Measurements from ENCODE around the gene SERPINI1.

Gene SERPINI1

GRCh38 chr3:167851171-167851570 is 115.7 kb downstream of the SERPINI1 start:
- DNase-seq (ENCODE audit: low read depth, low spot score) = no peak

DNA sequence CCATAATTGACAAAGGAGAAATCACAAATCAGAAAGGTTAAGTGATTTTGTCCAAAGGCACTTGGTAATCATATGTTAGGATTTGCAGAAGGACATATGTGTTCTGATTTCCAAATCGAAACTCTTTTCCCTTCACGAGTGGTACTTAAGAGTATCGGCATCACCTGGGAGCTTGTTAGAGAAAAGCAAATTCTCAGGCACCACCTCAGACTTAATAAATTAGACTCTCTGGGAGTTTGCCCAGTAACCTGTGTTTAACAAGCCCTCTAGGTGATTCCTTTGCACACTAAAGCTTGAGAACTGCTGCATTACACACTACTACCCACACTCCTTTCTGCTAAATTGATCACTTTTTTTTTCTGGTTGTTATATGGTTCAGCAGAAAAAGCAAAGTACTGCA is 116.2 kb downstream of the SERPINI1 start:
- no peak for DNase-seq (ENCODE audit: low read depth, low spot score)

DNA sequence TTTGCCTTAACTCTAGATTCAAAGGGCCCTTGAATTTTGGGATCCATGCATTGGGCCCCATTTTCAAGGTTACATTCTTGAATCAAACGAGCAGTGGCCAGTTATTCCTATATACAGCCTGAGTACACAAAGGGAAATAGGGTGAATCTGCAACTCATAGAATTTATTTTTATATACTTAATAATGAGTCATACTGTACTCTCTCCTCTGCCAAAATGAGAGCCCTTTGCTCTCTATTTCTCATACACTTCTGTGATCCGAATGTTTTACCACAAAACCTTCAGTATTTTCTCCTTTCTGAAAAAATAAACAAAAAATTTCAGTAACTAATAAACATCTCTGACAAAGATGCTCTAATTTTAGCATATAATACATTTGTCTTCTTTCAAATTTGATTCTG is 116.7 kb downstream of the SERPINI1 start:
- no peak for DNase-seq (ENCODE audit: low read depth, low spot score)

- no peak for DNase-seq (ENCODE audit: low read depth, low spot score)
These were observed 118.5 kb downstream of the SERPINI1 start for GRCh38 chr3:167854063-167854462.

DNA sequence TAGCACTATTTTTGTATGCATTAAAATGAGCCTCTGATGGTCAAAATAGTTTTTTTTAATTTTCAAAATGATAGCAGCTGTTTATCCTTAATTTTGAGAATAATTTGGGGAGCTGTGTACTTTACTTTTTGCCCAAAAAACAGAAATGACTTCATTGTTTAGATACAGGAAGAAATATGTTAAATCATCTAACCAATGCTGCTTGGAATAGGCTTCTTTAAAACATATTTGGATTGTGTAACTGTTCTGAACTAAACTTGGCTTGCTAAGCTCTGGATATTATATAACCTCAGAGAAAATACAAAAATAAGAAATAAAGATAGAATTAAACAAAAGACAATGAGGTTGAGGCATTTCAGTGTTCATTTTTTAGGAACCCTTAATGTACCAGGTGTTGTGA is 119.3 kb downstream of the SERPINI1 start:
- no peak for DNase-seq (ENCODE audit: low read depth, low spot score)

DNA sequence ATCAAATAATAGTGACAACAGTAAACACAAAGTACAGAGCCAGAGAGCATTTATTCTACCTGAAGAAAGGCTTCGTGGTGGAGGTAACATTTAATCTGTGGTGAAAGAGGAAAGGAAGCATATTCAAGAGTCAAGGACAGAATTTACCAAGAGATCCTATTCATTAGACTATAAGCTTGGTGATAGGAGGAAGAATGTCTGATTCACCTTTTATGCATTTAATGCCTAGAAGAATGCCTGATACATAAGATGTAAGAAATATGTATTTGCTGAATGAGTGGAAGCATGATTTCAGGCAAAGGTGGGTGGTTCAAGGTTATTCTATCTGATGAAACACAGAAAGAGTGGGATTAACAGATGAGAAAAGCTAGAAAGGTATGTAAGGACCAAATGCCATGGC is 119.8 kb downstream of the SERPINI1 start:
- DNase-seq (ENCODE audit: low read depth, low spot score) = no peak

- DNase-seq (ENCODE audit: low read depth, low spot score) = no peak
These were observed 123.3 kb downstream of the SERPINI1 start for GRCh38 chr3:167858865-167859264.

GRCh38 chr3:167859610-167860009 is 124.1 kb downstream of the SERPINI1 start:
- no peak for DNase-seq (ENCODE audit: low read depth, low spot score)

- no peak for DNase-seq (ENCODE audit: low read depth, low spot score)
These were observed 126.1 kb downstream of the SERPINI1 start for GRCh38 chr3:167861649-167862048.

GRCh38 chr3:167862104-167862730 is 126.7 kb downstream of the SERPINI1 start:
- DNase-seq (ENCODE audit: low read depth, low spot score) = no peak

DNA sequence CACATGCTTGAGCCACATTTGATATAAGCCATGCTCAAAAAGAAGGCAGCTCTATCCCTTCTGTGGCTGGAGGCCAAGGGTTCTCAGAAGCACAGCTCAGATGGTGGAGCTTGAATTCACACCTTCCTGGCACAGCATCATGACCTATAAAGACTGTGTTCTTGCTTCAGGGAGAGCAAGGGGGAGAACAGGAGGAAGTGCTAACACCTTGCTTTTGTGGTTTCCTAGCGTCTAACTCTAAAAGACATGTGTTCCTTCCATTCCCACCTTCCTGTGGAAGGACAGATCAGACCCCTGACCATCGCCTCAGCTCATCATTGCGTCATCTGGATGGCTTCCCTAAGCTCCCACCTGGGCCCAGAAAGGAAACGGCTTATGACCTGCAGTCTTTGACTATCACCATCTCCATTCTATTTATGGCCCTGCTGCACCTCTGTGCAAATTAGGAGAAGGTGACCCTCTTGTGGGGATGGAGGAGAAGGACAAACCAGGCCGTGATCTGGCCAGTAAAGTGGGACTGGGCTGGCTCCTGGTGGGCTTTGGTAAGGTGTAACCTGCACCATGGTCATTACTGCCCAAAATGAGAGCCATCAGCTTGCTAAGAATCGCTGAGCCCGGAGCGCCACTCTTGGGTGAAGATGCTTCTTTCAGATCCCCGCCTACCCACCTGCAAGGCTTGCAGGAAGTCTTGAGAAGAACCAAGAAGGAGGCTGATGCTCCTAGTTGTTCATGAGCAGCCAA is 128.5 kb downstream of the SERPINI1 start:
- no peak for DNase-seq (ENCODE audit: low read depth, low spot score)

GRCh38 chr3:167864552-167864874 is 129.0 kb downstream of the SERPINI1 start:
- no peak for DNase-seq (ENCODE audit: low read depth, low spot score)

- no peak for DNase-seq (ENCODE audit: low read depth, low spot score)
These were observed 130.8 kb downstream of the SERPINI1 start for GRCh38 chr3:167866331-167866730.

GRCh38 chr3:167867981-167868380 is 132.5 kb downstream of the SERPINI1 start:
- DNase-seq (ENCODE audit: low read depth, low spot score) = no peak

GRCh38 chr3:167870181-167870580 is 134.7 kb downstream of the SERPINI1 start:
- no peak for DNase-seq (ENCODE audit: low read depth, low spot score)

GRCh38 chr3:167870759-167871158 is 135.2 kb downstream of the SERPINI1 start:
- DNase-seq (ENCODE audit: low read depth, low spot score) = no peak

DNA sequence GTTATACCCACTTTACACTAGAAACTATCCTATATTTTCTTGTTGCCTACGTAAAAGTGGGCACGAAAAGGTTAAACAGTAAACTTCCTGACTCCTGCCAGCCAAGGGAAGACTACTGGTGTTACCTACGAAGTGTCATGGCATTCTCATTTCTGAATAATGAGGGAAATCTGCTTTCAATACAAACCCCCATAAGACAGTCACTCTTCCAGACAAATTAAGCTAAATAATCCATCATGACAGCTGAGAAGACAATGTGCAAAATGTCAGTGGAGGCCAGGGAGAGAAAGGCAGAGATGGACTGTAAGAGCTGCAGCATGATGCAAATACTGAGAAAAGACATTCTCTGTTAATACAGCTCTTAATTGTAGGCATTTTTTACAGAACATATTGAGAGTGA is 136.5 kb downstream of the SERPINI1 start:
- DNase-seq (ENCODE audit: low read depth, low spot score) = no peak

DNA sequence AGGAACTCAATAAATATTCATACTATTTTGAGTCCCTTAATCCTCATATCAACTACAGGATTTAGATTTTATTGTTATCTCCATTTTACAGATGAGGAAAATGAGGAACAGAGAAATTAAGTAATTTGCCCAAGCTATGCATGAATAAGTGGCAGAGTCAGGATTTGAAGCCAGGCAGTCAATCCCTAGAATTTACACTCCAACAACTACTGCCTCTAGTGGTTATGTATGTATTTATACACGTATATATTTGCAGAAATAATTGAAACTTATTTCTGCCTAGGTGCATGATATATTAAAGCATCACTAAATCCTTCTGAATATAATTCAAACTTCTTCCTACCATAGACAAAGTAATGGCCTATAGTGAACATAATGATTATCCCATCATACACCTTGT is 137.4 kb downstream of the SERPINI1 start:
- no peak for DNase-seq (ENCODE audit: low read depth, low spot score)

DNA sequence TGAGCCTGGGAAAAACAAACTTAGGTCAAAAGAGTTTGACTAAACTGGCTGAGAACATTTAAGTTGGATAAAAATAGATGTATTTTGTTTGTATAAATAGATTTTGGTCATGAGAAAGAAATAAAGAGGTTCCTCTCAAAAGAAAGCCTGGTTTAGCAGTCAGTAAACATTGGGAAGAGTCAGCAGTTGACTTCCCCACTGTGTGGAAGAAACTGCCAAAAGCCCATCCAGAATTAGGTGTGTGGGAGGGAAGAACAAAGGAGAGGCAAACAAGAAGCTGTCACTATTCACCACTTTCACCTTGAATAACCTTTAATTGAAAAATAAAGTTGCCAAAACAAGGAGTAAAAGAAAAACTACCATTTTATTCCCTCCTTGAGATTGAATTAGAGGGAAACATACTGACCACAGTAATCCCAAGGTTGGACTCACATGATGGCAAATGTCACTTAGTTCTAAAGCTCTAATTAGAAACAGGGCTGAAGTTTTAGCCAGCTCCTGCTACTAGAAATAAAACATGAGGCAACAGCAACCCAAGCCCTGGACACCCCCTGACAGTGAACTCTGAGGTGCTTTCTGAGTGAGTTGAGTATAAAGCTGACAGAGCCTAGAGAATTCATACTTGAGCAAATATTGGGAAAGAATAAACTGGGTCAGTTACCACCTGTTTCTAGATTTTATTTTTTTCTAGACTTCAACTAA is 139.3 kb downstream of the SERPINI1 start:
- DNase-seq (ENCODE audit: low read depth, low spot score) = no peak
